GM03348 (cell line): ENCODE results near the gene SMIM45.
"Not testable (repeated sequence)": the region's sequence is repeated elsewhere in the genome, so short reads cannot be mapped to it uniquely, and the experiment has no call there.

ENCODE experiments used
- DNase-seq: peaks from one replicate; pipeline ENCODE4 v3.0.0; 2012; ENCODE audit warnings: low spot score

Gene SMIM45

DNA sequence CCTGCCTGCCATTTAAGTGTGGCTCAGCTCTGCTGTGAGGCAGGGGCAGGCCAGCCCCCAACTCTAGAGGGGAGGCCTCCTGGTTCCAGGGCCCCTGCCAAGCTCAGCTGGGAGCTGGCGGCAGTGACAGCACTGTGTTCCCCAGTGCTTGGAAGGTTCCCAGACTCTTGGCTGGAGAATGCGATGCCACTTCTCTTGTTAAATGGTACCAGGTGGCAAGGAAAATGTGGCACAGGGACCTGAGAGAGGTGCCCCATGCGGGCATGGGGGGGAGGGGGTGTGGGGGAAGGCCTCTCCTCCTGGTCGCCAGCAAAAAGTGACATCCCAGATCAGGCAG is 17.0 kb upstream of the SMIM45 start:
- no peak for DNase-seq

- no peak for DNase-seq
Observed at GRCh38 chr22:41935509-41935908, 16.4 kb upstream of the SMIM45 start.

DNA sequence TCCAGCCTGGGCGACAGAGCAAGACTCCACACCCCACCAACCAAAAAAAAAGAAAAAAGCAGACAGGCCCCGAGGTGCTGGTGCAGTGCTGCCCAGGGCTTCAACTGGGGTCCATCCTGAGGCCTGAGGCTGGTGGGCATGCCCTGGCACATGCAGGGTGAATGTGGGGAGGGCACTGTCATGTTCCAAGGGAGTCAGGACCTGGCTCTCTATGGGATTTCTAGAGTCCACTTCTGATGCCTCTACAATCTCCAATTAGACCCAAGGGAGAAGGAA is 15.1 kb upstream of the SMIM45 start:
- DNase-seq = no peak

DNA sequence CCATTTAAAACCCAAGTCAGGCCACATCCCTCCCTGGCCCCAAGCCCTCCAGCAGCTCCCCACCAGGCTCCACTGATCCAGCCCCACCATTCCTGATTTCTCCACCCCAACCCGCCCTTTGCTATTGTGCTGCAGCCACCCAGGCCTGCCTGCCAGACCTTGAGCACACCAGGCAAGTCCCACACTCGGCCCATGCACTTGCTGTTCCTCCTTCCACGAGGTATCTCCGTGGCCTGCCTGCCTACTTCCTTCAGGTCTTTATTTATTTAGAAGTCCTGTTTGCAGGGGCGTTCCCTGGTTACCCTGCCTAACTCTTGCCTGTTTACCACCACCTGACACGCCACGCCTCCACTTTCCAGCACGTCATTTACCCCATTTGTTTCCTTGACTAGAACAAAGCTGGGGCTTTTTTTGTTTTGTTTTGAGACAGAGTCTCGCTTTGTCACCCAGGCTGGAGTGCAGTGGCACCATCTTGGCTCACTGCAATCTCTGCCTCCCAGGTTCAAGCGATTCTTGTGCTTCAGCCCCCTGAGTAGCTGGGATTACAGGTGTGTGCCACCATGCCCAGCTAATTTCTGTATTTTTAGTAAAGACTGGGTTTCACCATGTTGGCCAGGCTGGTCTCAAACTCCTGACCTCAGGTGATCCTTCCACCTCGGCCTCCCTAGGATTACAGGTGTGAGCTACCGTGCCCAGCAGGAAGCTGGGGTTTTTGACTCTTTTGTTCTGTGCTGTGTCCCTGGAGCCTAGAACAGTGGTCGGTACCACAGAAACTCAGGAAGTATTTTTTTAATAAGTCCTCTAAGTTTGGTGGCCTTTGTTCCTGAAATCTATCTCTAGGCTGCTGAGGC is 11.7 kb upstream of the SMIM45 start:
- no peak for DNase-seq

DNA sequence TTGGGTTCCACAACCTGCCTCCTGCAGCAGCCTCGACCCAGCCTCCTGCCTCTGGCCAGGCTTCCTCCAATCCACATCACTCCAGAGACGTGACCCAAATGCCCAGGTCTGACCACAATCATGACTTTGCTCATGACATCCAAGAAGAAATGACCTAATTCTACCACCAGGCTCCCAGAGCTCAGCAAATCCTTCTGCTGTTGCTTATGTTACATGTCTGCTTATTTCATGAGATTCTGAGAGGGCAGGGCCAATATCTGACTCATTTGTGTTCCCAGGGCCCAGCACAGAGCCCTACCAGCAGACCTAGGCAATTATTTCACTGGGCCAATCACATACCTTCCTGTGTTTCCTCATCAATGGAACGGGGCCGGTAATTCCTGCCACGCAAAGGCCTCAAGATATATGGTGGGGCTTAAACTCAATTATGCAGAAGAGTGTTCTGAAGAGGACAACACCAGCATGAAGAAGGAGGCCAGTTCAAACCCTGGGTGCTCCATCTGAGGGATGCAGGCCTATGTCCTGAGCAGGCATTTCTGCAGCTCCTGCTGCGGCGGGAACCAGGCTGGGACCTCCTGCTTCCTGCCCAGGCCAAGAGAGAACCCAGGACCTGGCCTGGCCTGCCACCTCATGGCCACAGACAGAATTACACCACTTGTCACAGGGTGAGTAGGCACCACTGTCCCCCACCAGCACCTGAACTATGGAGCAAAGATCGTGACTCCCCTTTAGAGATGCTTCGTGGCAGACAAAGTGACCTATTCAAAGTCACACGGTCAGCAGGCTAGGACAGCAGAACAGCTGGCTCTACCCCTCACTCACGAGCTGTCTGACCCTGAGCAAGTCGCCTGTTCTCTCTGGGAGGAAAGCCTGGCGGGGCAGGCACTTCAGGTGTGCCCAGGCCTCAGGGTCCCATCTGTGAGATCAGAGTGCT is 10.9 kb upstream of the SMIM45 start:
- DNase-seq = peak; percentile 92

DNA sequence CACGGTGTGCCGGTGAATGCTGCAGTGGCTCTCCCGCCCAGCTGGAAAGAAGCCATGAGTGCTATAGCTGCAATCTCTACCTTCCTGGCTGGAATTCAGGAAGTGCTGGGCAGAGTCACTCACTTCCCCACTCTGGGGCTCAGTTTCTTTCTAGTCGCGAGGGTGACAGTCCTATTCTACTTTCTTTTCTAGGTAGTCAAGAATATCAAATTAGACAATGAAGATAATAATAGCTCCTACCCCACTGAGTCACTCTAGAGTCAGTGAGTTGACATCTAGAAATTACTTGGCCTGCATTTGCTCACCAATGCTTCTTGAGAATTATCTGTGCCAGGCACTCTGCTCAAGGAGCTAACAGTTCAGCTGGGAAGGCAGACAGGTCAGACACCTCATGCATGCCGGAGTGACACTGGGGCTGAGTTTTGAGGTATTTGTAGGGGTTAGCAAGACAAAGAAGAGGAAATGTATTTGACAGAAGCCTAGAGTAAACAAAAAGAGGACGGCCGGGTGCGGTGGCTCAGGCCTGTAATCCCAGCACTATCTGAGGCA is 8.2 kb upstream of the SMIM45 start:
- no peak for DNase-seq

DNA sequence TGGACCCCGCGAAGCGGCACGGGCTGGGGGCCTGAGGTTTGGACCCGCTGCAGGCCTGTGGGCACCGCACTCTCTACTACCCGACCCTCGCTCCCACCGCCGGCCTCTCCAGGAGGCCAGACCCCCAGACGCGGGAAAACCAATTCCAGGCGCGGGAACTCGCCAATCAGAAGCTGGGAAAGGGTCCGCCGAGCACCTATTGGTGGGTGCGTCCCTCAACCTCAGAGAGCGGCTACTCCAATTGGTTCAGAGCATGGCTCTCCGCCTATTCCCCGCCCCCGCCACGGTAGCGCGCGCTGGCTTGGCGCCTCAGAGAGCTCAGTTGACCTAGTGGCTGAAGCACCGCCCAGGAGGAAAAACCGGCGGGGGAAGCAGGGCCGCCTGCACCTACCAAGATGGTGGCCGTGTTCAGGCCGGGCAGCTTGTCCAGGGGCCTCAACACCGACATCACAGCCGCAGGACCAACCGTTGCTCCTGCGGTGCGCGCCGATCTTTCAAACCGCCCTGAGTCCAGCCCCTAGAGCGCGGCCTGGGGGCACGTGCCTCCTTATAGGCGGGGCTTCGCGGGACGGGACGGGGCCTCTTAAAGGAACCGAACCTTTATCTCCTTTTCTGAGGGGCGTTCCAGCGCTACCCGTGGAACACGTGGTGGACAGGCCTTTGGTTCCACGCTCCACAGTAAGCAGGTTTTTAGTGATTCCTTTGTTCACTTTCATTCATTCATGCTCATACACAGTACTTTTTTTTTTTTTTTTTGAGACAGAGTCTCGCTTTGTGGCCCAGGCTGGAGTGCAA is 5.1 kb upstream of the SMIM45 start, which contains the start of gene CENPM:
TSS of gene CENPM (minus strand) at position 524 of the 795 bp plus-strand sequence. CDS start at position 448, 76 bp downstream.
- DNase-seq = peak; percentile 98

DNA sequence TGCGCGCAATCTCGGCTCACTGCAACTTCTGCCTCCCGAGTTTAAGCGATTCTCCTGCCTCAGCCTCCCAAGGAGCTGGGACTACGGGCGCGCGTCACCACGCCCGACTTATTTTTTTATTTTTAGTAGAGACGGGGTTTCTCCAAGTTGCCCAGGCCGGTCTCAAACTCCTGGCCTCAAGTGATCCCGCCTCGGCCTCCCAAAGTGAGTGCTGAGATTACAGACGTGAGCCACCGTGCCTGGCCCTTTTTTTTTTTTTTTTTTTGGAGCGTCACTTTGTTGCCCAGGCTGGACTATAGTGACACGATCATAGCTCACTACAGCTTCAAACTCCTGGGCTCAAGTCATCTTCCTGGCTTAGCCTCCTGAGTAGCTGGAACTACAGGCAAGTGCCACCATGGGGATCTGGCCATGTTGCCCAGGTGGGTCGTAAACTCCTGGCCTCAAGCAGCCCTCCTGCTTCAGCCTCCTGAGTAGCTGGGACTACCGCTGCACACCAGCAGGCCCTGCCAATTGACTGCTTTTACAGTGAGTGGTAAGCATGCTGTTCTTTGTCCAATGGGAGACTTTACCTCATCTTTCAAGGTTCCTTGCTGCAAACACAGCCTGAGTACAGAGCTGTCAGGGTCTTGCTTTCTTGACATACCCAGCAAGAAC is 4.4 kb upstream of the SMIM45 start:
- DNase-seq = no peak

- DNase-seq = no peak
Observed at GRCh38 chr22:41948142-41948541, 3.8 kb upstream of the SMIM45 start.

- not testable (repeated sequence) for DNase-seq
Observed at GRCh38 chr22:41948928-41949296, 3.0 kb upstream of the SMIM45 start.

DNA sequence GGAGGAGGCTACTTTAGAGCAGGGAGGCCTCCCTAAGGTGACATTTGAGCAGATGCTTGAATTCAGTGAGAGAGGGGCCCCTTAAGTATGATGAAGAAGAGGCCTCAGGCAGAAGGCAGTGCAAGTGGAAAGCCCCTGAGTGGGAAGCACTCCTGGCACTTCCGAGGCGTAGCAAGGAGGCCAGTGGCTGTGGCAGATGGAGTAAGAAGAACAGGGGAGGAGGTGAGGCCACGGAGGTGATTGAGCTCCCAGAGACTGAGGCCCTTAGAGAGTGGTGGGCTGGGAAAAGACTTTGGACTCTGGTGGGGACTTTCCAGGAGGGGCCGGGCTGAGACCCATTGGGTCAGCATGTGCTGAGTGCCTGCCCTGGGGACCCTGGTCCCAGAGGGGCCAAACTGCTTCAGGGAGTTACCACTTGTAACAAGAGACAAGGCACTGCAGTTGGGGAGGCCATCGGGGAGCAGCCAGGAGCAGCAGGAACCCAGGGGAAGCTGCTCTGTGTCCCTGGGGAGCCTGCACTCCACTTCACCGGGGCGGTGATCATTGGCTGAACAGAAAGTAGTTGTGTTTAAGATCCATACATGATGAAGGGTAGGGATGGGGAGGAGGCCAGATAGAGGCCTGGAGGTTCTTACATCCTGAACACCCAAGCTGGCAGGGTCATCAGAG is 2.5 kb upstream of the SMIM45 start:
- DNase-seq = no peak

DNA sequence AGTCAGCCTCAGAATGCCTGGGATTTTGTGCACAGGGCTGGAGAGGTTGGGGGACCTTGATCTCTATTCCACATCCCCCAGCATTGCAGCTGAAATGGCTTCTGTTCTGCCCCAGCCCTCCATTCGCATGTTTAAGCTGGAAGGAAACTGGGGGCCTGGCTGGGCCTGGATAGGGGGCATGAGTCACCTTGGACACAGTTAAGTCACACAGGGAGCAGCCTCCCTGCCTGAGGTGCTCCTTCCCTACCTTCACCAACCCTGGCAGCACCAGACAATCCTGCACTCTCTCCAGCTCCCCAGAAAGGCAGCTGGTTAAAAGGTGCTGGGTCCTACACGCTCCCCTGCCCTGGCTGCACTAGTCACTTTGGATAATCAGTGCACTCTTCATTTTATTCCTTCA is 763 bp downstream of the SMIM45 start:
- no peak for DNase-seq

DNA sequence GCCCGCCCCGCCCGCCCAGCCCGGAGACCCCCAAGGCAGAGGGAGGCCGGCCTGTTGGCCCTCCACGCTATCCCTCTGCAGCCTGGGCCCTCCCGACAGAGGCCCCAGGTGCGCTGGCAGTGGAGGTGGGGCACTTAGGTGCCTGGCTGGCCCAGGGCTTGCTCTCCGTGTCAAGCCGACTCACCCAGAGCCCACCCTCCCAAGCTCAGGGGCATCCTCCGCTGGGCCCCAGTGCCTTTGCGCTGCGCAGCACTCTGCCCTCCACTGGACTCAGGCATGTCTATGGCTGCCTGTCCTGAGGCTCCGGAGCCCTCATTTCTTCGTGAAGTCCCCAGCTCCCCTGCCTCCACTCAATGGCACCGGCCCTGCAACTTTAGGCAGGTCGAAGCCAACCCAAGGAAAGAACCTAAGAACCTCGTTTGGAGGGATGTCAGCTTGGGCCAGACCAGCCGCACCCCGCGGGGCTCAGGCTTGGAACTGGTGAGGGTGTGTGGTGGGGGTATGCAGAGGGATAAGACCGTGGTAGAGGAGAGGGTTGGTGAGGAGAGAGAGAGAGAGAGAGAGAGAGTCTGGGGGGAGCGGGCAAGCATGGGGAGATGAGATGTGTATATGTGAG is 6.1 kb downstream of the SMIM45 start:
- DNase-seq = no peak

DNA sequence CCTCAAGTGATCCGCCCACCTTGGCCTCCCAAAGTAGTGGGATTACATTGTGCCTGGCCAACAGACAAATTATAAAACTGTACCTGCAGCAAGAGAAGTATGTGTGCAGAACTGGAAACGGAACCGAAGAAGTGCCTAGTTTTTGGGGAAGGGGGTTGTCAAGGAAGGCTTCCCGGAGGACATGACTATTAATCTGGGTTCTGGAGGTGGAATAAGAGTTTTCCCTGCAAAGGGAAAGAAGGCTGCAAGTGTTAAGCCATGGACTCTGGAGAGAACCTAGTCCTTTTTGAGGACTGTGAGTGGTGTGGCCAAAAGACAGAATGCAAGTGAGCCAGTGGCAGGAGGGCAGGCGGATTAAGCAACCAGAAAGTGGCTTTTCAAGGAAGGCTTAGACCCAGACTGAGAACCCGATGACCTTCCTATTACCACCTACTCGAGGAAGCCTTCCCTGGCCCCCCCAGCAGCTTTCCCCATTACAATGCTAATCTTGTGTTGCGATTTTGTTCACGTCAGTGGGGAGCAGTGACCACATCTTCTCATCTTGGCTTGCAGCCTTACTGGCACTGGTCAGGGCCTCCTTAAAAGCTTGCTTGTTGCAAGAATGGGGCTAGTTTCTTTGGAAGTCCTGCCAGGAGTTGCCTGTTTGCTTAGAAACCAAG is 11.6 kb downstream of the SMIM45 start:
- DNase-seq = no peak

DNA sequence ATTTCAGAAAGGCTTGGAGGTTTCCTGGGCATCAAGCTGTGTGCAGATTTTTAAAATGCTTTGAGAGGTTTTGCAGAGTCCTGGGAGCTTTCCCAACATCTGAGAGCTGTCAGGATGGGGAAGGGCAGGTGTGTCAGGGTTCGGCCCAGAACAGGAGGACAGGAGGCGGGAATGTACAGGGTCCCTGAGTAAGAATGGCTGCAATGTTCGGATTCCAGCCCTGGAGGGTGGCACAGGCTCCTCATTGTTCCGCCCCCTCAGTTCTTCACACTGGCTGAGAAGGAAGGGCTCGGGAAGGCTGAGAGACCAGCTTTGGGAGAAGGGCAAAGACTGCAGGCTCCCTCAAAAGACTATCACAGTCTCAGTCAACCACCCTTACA is 12.2 kb downstream of the SMIM45 start:
- DNase-seq = no peak

DNA sequence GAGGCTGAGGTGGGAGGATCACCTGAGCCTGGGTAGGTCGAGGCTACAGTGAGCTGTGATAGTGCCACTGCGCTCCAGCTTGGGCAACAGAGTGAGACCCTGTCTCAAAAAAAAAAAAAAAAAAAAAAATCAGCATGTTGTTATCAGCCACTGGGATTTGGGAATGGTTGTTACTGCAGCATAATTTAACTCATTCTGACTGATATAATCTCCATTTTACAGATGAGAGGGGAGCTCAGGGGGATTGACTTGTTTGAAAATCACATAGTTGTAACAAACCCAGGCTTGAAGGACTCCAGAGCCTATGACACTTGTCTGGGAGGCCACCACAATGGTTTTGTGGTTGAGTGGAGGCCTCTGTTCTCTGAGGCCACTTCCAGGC is 14.3 kb downstream of the SMIM45 start:
- DNase-seq = no peak

- DNase-seq = peak; percentile 88
Observed at GRCh38 chr22:41966607-41967240, 14.8 kb downstream of the SMIM45 start.

DNA sequence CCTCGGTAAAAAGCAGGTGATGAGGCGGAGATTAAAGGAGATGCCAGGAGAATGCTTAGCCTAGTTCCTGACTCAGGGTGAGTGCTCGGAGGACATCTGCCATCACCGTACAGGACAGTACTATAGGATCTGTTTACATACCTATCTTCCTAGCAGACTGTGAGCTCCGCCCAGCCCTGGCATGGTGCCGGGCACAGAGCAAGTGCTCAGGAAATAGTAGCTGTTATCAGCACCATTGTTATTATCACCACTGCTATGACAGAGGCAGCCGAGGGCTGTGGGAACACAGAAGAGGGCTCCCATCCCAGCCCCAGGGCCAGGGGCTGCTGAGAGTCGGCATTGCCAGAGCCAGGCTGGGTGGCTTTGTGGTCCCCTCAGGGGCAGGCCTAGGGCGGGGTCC is 16.7 kb downstream of the SMIM45 start:
- no peak for DNase-seq

- DNase-seq = no peak
Observed at GRCh38 chr22:41969110-41969646, 17.2 kb downstream of the SMIM45 start, which contains the start of gene SEPTIN3. TSS of gene SEPTIN3 (plus strand) at chr22:41969443. CDS start at chr22:41971493, 2,050 bp downstream.
